TTC549 (cell line): ENCODE measurements around the gene LRRN4.
"Not testable (repeated sequence)": the region's sequence is repeated elsewhere in the genome, so short reads cannot be mapped to it uniquely, and the experiment has no call there.

Experiments
- FAIRE-seq: peaks from 2 replicates; lab custom pipeline; 2012; peaks lifted over from hg19 to GRCh38; lab: Jason Lieb, UNC

LRRN4 gene

DNA sequence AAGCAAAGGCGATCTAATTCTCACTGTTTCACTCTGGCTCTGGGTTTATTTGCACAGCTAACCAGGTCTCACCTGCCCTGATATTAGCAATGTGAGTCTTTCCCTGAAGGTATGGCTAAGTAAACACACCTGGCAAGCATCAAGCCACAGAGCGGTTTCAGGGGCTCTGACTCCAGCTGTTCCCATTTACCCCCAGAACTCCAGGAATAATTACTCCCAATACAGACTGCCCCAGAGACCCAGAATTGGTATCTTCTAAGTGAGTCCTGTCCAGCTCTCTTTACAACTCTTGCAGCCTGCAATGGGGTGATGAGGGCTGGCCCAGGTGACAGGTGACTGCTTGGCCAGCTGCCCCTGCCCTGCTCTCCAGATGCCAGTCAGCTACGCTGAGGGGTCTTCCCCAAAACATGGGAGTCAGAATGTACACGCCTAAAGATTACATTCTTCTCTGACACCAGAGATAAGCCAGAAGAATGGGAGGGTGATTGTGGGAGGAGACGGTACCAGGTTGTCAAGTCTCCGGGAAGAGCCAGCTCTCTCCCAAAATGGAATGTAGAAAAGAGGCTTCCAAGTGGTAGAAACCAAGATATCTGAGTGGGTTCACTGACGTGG, 4.9 kb upstream of the LRRN4 start:
- FAIRE-seq, result no peak

DNA sequence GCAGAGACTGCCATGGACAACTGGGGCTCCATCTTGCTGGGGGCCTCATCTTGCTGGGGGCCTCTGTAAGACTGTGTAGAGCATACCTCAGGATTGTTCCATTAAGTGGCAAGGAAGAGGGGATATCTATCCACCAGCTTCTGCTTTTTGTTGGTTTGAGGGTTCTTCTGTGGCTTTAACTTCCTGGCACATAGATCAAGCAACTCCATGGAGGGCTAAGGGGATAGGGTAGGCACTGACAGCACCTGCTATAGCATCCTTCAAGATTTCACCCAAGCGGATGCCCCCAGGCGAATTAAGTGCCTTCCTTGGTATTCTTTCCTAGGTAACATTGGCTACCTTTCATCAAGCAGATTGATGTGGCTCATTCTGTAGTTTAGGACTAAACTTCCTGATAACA, 3.8 kb upstream of the LRRN4 start:
- FAIRE-seq, result no peak

DNA sequence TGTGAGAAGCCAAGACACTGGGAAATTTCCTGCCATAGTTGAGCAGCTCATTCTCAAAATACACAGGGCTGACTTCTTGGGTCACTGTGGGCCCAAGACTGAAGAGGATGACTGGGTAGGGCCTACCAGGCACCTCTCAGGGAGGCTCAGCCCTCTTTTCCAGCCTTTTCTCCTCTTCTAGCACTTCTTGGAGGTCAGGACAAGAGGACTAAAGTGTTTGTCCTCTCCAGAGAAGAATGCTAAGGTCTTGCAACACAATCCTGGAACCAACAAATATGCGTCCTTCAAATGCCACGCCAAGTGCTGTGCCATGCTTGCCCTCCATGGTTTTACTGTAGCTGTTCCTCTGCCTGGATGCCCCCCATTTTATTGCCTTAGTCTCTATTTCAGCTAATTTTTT, 3.3 kb upstream of the LRRN4 start:
- FAIRE-seq, result no peak

DNA sequence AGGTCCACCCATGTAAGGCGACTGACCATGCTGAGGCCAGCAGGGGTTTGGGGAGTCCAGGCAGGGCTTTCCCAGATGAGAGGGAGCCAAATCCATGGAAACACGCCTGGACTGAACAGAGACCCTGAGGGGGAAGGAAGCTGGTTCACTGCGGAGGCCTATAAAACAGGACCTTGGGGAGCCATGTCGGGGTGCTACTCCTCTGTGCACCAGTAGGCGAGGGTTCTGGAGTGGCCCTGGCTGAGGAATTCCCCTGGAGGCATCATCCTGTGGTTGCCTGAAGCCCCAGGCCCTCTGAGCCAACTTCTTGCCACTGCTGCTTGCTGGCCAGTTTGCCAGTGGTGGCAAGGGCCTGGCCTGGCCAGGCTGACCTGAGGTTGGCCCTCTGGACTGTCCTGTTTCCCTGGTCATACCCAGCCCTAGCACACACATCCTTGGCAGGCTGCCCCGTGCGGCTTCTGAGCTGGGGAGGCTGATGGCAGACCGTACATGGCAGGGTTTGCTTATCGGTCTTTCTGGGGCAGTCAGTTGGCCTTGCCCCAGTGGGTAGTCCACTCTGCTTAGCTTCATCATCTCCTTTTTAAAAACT, 2.2 kb upstream of the LRRN4 start:
- no peak for FAIRE-seq

- FAIRE-seq, result no peak
Observed at GRCh38 chr20:6055161-6055783, 1.4 kb upstream of the LRRN4 start.

DNA sequence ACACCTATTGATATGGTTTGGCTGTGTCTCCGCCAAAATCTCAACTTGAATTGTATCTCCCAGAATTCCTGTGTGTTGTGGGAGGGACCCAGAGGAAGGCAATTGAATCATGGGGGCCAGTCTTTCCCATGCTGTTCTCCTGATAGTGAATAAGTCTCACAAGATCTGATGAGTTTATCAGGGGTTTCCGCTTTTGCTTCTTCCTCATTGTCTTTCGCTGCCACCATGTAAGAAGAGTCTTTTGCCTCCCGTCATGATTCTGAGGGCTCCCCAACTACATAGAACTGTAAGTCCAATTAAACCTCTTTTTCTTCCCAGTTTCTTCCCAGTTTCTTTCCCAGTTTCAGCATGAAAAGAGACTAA, 810 bp upstream of the LRRN4 start:
- not testable (repeated sequence) for FAIRE-seq

GRCh38 chr20:6053064-6053775, 640 bp downstream of the LRRN4 start:
- FAIRE-seq, result no peak

DNA sequence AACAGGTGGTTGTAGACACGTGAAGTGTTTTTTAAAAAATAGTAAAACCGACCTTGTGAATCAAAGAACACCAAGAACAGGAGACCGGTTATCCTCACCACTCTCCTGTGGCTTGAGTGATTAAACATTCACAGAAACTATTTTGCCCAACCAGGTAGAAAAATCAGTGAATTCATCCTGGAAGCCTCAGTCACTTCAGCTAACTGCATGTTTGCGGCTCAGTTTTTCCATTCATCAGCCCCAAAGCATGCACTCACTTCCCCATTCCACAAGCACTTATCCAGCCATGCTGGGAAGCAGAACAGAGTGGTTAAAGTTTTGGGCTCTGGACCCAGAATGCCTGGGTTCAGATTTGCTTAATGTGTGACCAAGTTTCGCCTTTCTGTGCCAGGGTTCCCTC, 2.4 kb downstream of the LRRN4 start:
- no peak for FAIRE-seq

DNA sequence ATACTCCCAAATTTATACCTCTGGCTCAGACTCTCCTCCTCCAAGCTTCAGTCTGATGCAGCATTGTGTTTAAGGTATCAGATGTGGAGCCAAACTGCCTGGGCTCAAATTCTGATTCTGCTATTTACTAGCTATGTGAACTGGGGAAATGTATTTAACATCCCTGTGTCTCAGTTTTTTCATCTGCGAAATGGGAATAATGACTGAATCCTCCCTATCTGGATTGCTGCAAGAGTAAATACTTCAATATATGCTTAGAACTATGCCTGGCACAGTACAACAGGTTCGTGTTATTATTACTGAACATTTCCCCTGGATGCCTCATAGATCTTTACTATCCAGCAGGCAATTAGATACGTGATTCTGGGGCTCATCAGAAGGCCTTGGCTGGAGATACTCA, 5.5 kb downstream of the LRRN4 start:
- no peak for FAIRE-seq

GRCh38 chr20:6046432-6046831, 7.4 kb downstream of the LRRN4 start:
- no peak for FAIRE-seq

GRCh38 chr20:6045566-6045965, 8.3 kb downstream of the LRRN4 start:
- no peak for FAIRE-seq

DNA sequence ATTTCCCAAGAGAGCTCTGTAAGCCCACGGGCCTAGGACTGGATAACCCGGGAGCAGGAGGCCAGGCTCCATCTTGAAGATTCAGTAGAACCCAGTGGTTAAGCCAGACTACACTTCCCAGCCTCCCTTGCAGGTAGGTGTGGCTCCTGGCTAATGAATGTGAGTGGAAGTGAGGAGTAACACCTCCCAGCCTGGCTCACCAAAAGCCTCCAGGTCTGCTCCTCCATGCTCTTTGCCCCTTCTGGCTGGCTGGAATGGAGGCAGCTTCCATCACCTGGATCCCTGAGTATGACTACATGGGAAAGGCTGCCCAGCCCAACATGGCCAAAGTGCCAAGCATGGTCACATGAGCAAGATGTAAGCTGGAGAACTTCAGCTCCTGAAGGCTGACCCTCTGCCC, 9.7 kb downstream of the LRRN4 start:
- no peak for FAIRE-seq

DNA sequence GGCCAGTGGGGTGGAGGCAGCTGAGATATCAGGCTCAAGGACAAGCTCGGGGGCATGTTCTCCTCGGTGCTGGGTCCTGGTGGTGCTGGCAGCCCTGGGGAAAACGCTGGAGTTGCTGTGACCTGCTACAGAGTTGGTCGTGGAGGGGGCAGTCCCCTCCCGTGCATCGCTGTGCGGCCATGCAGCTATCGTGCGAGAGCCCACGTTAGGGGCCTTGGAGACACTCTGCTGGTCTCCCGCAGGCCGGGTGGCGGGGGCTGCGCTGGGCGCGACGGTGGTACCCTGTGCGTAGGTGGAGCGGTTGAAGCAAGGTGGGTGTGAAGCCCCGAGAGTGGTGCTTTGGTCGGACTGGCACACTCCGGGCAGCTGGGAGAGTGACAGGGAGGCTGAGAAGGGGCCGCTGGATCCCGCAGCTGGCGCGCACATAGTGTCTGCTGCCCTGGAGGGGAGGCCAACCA, 12.0 kb downstream of the LRRN4 start:
- FAIRE-seq, result no peak

DNA sequence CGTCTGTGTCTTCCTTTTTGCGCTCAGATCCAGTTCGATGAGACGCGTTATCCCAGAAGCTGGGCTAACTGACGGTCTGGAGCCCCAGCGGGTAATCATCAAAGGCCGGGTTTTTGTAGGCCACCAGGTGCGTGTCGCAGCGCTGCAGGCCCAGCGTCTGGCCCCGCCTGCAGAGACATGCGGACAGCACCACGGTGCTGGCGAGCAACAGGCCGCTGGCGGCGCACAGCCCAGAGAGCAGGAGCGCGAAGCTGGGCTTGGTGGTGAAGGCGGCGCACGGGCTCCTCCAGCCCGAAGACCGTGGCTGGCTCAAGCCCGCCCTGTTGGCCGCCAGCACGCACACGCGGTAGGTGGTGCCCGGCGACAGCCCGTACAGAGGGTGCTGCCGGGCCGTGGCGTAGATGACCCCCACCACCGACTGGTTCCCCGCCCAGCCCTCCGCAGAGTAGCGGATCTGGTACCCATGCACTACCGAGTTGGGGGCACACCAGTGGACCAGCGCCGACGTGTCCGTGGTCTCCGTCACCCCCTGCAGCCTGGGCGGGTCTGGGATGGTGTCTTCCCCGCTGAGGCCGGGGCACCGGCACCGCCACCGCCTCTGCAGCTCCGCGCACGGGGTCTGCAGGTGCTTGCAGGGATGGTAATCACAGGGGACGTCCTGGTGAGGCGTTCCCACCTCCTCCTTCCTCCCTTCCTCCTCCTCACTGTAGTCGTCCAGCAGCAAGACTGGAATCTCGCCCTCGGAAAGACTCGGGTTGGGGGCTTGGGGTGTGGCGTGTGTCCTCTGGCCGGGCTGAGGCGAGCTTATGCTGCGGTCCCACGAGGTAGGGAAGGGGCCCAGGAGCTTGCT, 12.7 kb downstream of the LRRN4 start:
- no peak for FAIRE-seq

DNA sequence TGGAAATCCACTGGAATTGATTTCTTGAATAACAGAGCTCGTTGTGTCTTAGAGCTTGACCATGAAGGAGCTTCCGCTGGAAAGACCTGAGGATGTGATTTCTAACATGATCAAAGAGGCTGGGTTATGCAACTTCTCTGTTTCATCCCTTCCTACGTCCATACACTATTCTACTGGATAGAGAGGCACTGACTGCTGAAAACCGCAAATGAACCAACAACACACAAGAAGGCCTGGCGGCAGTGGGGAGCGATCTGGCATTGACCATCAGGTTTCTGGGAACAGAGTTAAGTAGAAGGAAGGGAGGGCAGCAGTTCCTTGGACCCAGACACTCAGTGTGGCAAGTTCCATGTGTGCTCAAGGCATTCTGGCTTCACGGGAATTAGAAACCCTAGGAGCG, 13.3 kb downstream of the LRRN4 start:
- FAIRE-seq, result no peak

DNA sequence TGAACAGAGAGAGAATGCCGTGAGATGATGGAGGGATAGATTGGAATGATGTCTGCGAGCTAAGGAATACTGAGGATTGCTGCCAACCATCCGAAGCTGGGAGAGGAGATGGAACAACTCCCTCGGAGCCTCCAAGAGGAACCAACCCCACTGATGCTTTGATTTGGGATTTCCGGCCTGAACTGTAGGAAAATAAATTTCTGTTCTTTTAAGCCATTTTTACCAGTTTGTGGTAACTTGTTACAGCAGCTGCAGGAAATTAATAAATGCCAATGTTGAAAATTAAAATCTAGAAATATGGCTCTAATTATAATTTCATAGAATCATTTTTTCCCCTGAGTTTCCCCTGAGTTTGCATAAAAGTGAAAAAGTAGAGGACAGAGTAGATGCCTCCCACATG, 14.1 kb downstream of the LRRN4 start:
- no peak for FAIRE-seq

GRCh38 chr20:6038256-6038655, 15.6 kb downstream of the LRRN4 start:
- FAIRE-seq, result no peak

DNA sequence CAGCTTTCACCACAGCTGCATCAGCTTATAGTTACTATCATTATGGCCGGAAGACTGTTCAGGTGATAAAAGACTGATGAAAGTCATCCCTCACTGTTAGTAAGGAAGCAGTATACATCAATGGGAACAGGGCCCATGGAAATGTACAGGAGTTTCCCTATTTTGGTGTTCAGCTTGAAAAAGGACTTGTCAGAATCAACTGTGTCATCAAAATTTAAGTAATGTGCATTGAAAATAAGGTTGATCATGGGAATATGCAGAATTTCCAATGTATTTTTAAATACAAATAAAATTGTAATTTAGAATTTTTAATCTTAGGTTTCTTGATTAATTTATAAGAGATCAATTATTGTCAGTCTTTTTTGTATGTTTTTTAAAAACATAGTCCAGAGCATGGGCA, 16.8 kb downstream of the LRRN4 start:
- FAIRE-seq, result no peak

GRCh38 chr20:6036213-6036612, 17.6 kb downstream of the LRRN4 start:
- FAIRE-seq, result no peak

- FAIRE-seq, result no peak
Observed at GRCh38 chr20:6034134-6034969, 19.5 kb downstream of the LRRN4 start.

DNA sequence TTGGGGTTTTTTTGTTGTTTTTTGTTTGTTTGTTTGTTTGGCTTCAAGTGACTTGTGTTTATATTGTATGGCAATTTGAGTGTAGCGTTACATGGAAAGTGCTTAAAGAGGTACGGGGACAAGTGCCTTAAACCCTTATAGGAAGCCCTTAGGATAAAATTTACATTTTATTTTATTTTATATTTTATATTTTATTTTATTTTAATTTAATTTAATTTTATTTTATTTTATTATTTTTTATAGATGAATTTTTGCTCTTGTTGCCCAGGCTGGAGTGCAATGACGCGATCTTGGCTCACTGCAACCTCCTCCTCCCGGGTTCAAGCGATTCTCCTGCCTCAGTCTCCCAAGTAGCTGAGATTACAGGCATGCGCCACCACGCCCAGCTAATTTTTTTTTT, 21.0 kb downstream of the LRRN4 start:
- FAIRE-seq, result not testable (repeated sequence)
